ENCODE measurements around the gene KCTD7. TPM values are rescaled to one million over a fixed set of nuclear protein-coding genes. Genes with fewer than 3 reads are reported as not detected.

Gene KCTD7
- total and polyA plus RNA-seq, 2 of the 4 experiments (the other 2 are of a cell fraction), result 6.1 to 12.8 TPM

- Histone ChIP-seq H2AK5ac (ENCODE audit: low read depth, low read length) (peak overlapping the region; percentile 77), H2AFZ (replicated peaks; ENCODE audit: low read length, poor library complexity) (peak overlapping the region; percentile 67), H2BK20ac (ENCODE audit: low read depth, low read length) (peak overlapping the region; percentile 45; the same call in 1 of the 2 replicates), H4K20me1 (ENCODE audit: insufficient read depth, low read length) (no peaks in the 10 kb centered on the region; the same call in 1 of the 2 replicates), H3K79me1 (ENCODE audit: low read depth in 1 of 2, low read length in 2 of 2) (peaks cover 20 to 29% of the 10 kb centered on the region in 2 experiments), H3K14ac (replicated peaks; ENCODE audit: low read depth, low read length) (peak overlapping the region; percentile 64; the same call in 1 of the 2 replicates), H2BK5ac (ENCODE audit: low read depth, low read length, poor library complexity, severe bottlenecking) (peak overlapping the region; percentile 70), H3K36me3 (ENCODE audit: control insufficient read depth, insufficient read depth, low read length) (no peaks in the 10 kb centered on the region), H4K5ac (ENCODE audit: low read depth, low read length) (peak overlapping the region; percentile 38), H3K56ac (ENCODE audit: extremely low read depth, insufficient read depth, low read length) (no peak overlapping the region), H3K27me3 (ENCODE audit: control insufficient read depth, insufficient read depth, low read length) (no peaks in the 10 kb centered on the region), H2BK15ac (ENCODE audit: low read depth, low read length) (peak overlapping the region; percentile 27; the same call in 1 of the 3 replicates), H2AK9ac (replicated peaks; ENCODE audit: low read depth, low read length, poor library complexity) (peak overlapping the region; percentile 22), H3K9me3 (ENCODE audit: control insufficient read depth, insufficient read depth, low read length) (no peaks in the 10 kb centered on the region), H2BK120ac (ENCODE audit: low read depth, low read length) (peak overlapping the region; percentile 7), H3K4me1 (ENCODE audit: control insufficient read depth, insufficient read depth, low read length) (peaks cover 6% of the 10 kb centered on the region), H4K8ac (ENCODE audit: low read depth in 2 of 2, low read length in 2 of 2) (peak overlapping the region; percentile 70 to 83; a peak in 2 of 4 replicates), H3K27ac (ENCODE audit: insufficient read depth, low read length) (peak overlapping the region; percentile 95), H3K18ac (ENCODE audit: low read depth, low read length) (peak overlapping the region; percentile 27), H4K91ac (ENCODE audit: insufficient read depth, low read depth, low read length) (peak overlapping the region; percentile 85), H3K4me3 (ENCODE audit: insufficient read depth, low read depth, low read length) (no peak overlapping the region), H3K4me2 (ENCODE audit: low read depth, low read length) (peak overlapping the region; percentile 1; the same call in 1 of the 2 replicates), H3K9me1 (ENCODE audit: insufficient read depth, low read length) (peaks cover 21% of the 10 kb centered on the region), H3K9ac (ENCODE audit: low read depth, low read length) (peak overlapping the region; percentile 13; the same call in 1 of the 2 replicates), H3K4ac (ENCODE audit: low read depth, low read length) (peak overlapping the region; percentile 64), H3K23ac (ENCODE audit: low read depth, low read length) (peak overlapping the region; percentile 68; the same call in 1 of the 2 replicates)
- ChIA-PET CTCF (interaction anchor here (1.0 kb wide), 1 partner anchor 24 kb away, joined by 3 read pairs; no protein-coding TSS in a partner anchor), POLR2A (ENCODE audit: unreplicated experiment) (no interaction called here)
- WGBS, 2 experiments (ENCODE audit: extremely low coverage in 2 of 2, insufficient read length in 1 of 2), result 17% methylated on average over 1 of the region's 10 CpGs; no CpG with 5 or more reads in 1 of the 2 experiments
- peak; percentile 89 for DNase-seq
- ATAC-seq (ENCODE audit: low read depth), result no peak
- in situ Hi-C loops (cut with MboI; ENCODE audit: low sequenced_read_pairs) (no loop called here), dilution Hi-C loops (cut with HindIII; ENCODE audit: low sequenced_read_pairs, unreplicated experiment) (no loop called here), intact Hi-C loops (cut with micrococcal nuclease) (loop anchor here (1.0 to 5.0 kb wide), 2 partner anchors 35 to 475 kb away; no protein-coding TSS in a partner anchor)
- TF ChIP-seq MXI1 (IDR thresholded peaks at IDR 0.05; ENCODE audit: borderline replicate concordance, low read depth, low read length) (no peak), MAZ (IDR thresholded peaks at IDR 0.05; ENCODE audit: borderline replicate concordance, low read depth, low read length) (no peak), RFX5 (IDR thresholded peaks at IDR 0.05; ENCODE audit: low read depth, low read length) (no peak), POLR2A (IDR thresholded peaks at IDR 0.05; ENCODE audit: low read depth, low read length) (no peak), ELK1 (IDR thresholded peaks at IDR 0.05; ENCODE audit: borderline replicate concordance, low read depth, low read length) (no peak), CEBPB (IDR thresholded peaks at IDR 0.05; ENCODE audit: low read depth, low read length) (peak; percentile 53)
- no TSS peak for BruUV-seq (replicated peaks)
Measured at GRCh38 chr7:66627151-66627681, 1.5 kb upstream of the KCTD7 start.

Data from IMR-90 (cell line).